HG03520 (cell line): ENCODE measurements around the gene COX10.
"Not testable (repeated sequence)": the region's sequence is repeated elsewhere in the genome, so short reads cannot be mapped to it uniquely, and the experiment has no call there.

ENCODE experiments used
- ATAC-seq: cut with Tn5 transposase; IDR thresholded peaks from one replicate; pipeline ENCODE4 v1.9.1; 2021; ENCODE audit warnings: mild to moderate bottlenecking, moderate library complexity; ENCODE audit not compliant: unreplicated experiment

Gene COX10

GRCh38 chr17:14168582-14168981, 99.3 kb downstream of the COX10 start:
- ATAC-seq: no peak

DNA sequence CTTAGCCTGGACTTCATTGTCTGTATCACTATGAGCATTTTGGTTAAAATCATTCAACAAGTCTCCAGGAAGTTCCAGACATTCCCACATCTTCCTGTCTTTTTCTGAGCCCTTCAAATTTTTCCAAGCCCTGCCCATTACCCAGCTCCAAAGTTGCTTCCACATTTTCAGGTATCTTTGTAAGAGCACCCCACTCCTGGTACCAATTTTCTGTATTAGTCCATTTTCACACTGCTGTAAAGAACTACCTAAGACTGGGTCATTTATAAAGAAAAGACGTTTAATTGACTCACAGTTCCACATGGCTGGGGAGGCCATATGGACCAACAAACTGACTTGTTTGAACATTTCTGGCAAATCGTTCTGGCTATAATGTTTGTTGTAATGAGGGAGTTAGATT, 100.0 kb downstream of the COX10 start:
- no peak for ATAC-seq

GRCh38 chr17:14169901-14170300, 100.6 kb downstream of the COX10 start:
- ATAC-seq: no peak

GRCh38 chr17:14176989-14177388, 107.7 kb downstream of the COX10 start:
- not testable (repeated sequence) for ATAC-seq

GRCh38 chr17:14177801-14178200, 108.5 kb downstream of the COX10 start:
- ATAC-seq: not testable (repeated sequence)

DNA sequence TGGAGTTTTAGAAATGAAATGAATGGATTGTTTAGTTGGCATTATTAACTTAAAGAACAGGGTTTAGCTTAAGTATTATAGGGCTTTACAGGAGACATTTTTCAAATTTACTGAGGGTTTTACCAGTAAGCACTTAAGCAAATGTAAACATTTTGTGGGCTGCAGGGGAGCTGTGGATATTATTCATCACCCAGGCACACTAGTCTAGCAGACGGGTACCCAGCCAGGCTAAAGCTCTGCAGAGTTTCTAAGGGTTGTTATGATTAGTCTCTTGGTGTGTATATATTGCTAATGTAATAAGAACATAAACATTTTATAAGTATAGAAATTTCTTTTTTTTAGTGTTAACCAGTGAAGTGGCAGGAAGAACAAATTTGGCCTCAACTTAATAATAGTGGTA, 110.6 kb downstream of the COX10 start:
- not testable (repeated sequence) for ATAC-seq

DNA sequence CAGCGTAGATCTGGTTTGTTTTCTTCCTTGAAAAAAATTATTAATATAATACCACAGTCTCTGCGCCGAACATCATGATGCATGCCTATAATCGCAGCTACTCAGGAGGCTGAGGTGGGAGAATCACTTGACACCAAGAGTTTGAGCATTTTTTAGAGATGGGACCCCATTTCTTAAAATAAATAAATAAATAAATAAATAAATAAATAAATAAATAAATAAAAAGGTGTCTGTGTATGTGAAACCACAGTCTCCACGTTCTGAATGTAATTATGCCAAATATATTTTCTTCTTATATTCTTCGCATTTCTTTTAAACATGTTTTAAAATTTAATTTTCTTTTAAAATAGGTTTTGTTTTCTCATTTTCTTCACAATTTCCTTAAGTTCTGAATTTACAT, 112.8 kb downstream of the COX10 start:
- not testable (repeated sequence) for ATAC-seq

GRCh38 chr17:14184536-14184935, 115.2 kb downstream of the COX10 start:
- not testable (repeated sequence) for ATAC-seq

- ATAC-seq: not testable (repeated sequence)
Observed at GRCh38 chr17:14186443-14186842, 117.1 kb downstream of the COX10 start.

GRCh38 chr17:14190774-14191173, 121.5 kb downstream of the COX10 start:
- not testable (repeated sequence) for ATAC-seq

GRCh38 chr17:14191469-14191868, 122.2 kb downstream of the COX10 start:
- ATAC-seq: not testable (repeated sequence)

GRCh38 chr17:14192039-14192438, 122.7 kb downstream of the COX10 start:
- not testable (repeated sequence) for ATAC-seq

DNA sequence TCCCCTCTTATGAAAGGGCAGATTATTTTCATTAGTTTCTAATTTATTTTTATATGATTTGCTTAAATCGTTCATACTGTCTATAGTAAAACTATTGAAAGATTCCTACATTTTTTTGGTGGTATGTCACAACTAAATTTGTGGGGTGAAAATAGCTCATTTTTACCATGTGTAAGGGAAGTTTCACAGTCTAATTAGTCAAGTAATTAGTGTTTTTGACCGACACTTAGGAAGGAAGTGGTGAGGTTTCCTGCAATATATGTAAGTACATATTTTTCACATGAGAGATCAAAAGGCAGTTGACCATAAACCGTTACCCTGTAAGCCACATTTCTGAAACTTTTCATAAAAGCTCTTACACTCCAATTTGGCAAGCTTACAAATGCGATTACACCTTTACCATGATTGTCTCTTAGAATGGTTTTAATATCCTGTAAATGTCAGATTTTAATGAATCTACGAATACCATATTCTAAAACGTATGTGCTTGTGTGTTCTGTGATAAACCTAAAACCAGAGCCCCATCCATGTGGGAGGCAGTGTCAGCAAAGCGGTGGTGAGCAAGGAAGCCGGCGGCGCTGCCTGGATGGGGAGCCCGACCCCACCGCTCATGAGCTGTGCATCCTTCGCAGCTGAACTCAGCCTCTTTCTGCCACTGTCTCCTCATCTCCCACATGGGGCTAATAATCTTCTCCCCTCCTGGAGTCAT, 123.5 kb downstream of the COX10 start:
- ATAC-seq: not testable (repeated sequence)

DNA sequence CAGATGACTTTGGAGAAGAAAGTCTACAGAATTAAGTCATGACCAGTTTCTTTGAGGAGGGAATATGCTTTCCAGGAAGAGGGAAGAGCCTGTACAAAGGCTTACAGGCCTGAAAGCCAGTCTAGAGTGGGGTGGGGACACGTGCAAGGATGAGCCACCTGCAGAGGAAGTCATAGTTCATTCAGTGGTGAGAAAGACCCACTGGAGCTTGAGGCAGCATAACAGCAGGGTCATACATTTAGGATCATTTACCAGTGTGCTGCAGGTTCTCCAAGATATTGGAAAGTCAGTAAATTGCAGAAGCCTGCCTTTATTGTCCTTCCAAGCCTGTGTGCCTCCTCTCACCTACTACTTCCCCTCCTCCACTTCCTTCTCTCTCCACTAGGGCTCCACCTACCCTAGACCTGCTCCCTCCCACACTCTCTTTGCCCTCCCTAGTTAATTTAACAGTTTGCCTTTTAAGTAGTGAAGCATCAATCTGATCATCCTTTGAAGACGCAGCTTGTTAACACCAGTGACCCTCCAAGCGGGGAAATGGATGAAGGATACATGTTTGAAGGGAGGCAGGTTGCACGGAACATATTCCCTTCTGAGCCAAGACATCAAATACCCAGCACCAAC, 127.2 kb downstream of the COX10 start:
- peak; percentile 44 for ATAC-seq

DNA sequence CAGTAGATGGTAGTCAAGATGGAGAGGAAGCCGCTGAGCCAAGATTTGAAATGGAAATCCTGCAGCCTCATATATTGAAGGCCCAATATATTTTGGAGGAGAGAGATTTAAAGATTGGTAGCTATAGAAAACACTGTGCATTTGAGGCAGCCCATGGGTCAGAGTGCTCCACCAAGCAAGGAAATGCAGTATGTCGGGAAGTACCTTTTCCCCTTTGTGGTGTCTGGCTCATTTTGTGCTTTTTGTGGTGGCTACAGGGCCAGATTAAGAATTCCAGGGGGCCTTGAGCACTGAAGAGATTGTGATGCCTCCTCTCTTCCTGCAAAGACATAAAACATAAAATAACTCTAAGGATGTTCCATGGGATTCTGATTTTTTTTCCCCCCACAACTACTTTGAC, 127.8 kb downstream of the COX10 start:
- no peak for ATAC-seq

DNA sequence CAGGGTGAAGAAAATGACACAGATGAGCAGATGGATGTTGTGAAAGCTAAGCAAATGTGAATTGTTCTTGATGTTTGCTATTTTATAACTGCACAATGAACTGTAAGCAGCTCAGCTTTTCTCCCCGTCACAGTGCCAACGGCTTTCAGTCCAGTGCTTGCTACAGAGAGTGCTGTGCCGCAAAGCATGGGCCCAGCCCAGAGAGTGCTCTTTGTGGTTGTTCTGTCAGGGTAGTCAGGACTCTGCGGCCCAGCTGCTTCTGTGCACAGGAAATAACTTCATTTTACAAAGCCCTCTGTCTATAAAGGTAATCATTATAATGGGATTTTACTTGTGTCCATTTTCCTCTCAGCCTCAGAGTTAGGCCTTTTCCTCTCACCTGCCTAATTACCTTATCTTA, 128.3 kb downstream of the COX10 start:
- no peak for ATAC-seq

DNA sequence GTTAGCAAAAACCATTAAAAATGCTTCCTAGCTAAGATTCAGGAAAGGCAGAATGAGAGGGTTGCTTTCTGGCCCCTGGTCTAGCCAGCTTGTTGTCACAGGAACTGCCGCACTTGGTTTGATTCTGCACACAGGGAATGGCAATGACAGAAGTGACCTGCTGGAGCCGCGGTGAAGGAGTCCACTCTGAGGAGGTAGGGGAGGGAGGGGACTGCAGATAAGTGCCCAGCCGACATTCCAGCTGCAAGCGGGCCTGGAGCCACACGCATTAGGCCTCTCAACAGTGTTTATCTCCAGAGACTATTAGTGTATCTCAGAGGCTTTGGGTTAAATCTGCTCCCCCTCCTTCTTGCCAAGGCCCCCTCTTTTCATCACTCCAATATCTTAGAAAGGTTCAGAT, 128.7 kb downstream of the COX10 start:
- no peak for ATAC-seq

DNA sequence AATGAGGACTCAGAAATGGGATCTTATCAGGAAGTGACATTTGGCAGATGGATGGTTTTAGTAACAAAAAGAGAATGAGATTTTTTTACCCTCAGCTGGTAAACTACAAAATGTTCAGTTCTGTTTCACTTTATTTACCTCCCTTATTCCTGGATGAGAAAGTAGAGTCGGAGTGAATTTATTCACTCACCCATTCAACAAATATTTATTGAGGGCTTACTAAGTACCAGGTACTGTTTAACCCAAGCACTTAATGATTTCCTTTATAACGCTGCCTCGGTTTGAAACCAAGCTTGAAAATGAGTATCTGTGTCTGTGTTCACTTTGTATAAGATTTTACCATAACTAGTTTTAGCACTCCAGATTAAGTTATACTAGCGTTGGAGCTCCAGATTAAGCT, 129.3 kb downstream of the COX10 start:
- ATAC-seq: no peak

- no peak for ATAC-seq
Observed at GRCh38 chr17:14199601-14200000, 130.3 kb downstream of the COX10 start.

- ATAC-seq: no peak
Observed at GRCh38 chr17:14200354-14200753, 131.1 kb downstream of the COX10 start.

DNA sequence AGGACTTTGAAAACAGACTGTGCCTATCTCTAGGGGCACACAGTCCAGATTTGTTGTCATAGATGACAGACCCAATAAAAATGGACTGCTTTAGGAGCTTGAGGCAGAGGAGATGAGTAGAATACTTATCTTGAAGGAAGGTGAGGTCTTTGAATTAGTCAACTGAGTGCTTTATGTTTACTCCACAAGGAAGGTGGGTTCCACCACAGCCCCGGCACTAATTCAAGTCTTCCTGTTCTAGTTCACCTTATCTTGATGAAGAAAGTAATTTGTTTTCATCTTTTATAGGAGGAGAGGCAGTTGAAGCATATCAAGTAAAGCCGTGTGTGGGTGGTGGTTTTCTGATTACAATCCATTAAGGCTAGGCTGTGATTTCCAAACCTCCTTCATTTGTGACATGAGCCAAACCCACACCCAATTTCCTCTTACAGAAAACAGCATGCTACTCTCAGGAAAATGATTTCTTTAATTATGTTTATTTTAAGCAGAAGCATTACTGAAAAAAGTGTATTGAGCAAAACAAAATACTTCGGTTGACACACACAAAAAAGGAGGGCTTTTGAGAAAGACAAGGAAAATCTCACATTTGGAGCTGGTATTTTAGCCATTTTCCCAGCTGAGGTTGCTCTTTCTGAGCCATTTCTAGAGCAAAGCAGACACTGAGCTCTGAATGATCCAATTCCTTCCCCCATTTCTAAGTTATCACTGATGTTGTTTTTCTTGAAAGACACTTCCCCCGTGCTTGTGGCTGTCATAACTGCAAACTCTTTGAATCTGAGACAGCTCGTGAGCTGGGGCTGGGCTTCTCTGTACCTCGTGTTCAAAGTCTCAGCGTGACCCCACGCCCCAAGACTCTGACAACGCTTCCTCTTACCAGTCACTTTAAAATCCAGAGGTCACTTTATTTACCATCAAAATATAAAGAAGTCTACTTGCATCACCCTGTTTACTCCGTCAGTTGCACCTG, 132.0 kb downstream of the COX10 start:
- no peak for ATAC-seq
